Sigmoid colon (tissue), 7 donors: ENCODE measurements around the gene ETV3. TPM values are rescaled to one million over a fixed set of nuclear protein-coding genes. Genes with fewer than 3 reads are reported as not detected.

Experiments used
- DNase-seq: peaks from one replicate; pipeline ENCODE4 v3.0.0-alpha.2; 2019
- H3K27ac ChIP-seq, 4 donors: fragments of 200-600 bp; sonication (generic); one replicate each; pipeline ENCODE4 v1.5.1; 2016 to 2019; ENCODE audit warnings: mild to moderate bottlenecking in 1 of 4
- H3K27me3 ChIP-seq, 3 donors: fragments of 200-600 bp; sonication (generic); one replicate each; pipeline ENCODE4 v1.5.1; 2019; ENCODE audit warnings: mild to moderate bottlenecking in 1 of 3
- H3K36me3 ChIP-seq, 4 donors: fragments of 200-600 bp; sonication (generic); one replicate each; pipeline ENCODE4 v1.5.1; 2016 to 2019
- H3K4me1 ChIP-seq, 4 donors: fragments of 200-600 bp; sonication (generic); one replicate each; pipeline ENCODE4 v1.5.1; 2017 to 2019
- H3K4me3 ChIP-seq, 4 donors: fragments of 200-600 bp; sonication (generic); one replicate each; pipeline ENCODE4 v1.5.1; 2017 to 2019; ENCODE audit warnings: mild to moderate bottlenecking in 2 of 4, moderate library complexity in 1 of 4
- H3K9me3 ChIP-seq, 4 donors: fragments of 200-600 bp in 3 of 4; sonication (generic) in 3 of 4; one replicate each; pipeline versions ENCODE4 v1.5.1 to v1.6.1; 2013 to 2019
- CTCF ChIP-seq, 4 experiments: fragments of 450-650 bp in 3 of 4; fragments of 200-600 bp in 1 of 4; IDR thresholded peaks; one replicate each; pipeline ENCODE4 v1.5.1; 2016 to 2019; ENCODE audit warnings: antibody characterized with exemption in 4 of 4, mild to moderate bottlenecking in 3 of 4, moderate library complexity in 2 of 4
- EP300 ChIP-seq, 4 donors: sonication (generic); formaldehyde crosslinking; IDR thresholded peaks; one replicate each; pipeline ENCODE4 v1.6.1; 2017; ENCODE audit warnings: antibody characterized with exemption in 4 of 4
- POLR2A ChIP-seq, 2 donors: fragments of 450-650 bp; IDR thresholded peaks; one replicate each; pipeline ENCODE4 v1.6.1; 2016; ENCODE audit warnings: antibody characterized with exemption in 2 of 2, mild to moderate bottlenecking in 2 of 2, moderate library complexity in 2 of 2
- POLR2AphosphoS5 ChIP-seq, 4 donors: sonication (generic); formaldehyde crosslinking; IDR thresholded peaks; one replicate each; pipeline ENCODE4 v1.6.1; 2017; ENCODE audit warnings: antibody characterized with exemption in 4 of 4
- WGBS, 2 donors: extraction: QIAGEN DNeasy Blood & Tissue Kit; methylation state at CpG; one replicate each; pipeline ENCODE4 v1.1.7; 2013; 5-methylcytosine and 5-hydroxymethylcytosine counted together
- intact Hi-C: fragments of 100-400 bp; cut with DNase I; formaldehyde crosslinking; loops from one replicate; pipeline ENCODE4 v1.15.1; 2023
- polyA plus RNA-seq, 3 donors: library from polyadenylated mRNA; stranded (reverse); fragments of 200-250 nt; gene quantifications; one replicate each; pipeline ENCODE4 v1.2.3, GENCODE V29; 2013
- total RNA-seq, 4 donors: library from RNA; depleted of rRNA; stranded (reverse); fragments of >200 nt; gene quantifications; one replicate each; pipeline ENCODE4 v1.1.0, GENCODE V29; 2016
- donor health status: healthy with polysubstance abuse.
- donor health status: Bipolar disorder and iron deficiency.
- donor health status: healthy.

The ETV3 gene
- total and polyA plus RNA-seq, 7 donors: 6.6 to 20.2 (median 14.1) TPM

GRCh38 chr1:157077394-157077793 lies 60.8 kb downstream of the ETV3 start:
- Histone ChIP-seq H3K27me3 (no peaks in the 10 kb centered on the region), H3K4me3 (no peak overlapping the region), H3K4me1 (peaks cover 0 to 9% (median 7%) of the 10 kb centered on the region in 4 donors), H3K36me3 (no peaks in the 10 kb centered on the region), H3K9me3 (no peaks in the 10 kb centered on the region), H3K27ac (no peak overlapping the region)
- 98% methylated on average over 1 of the region's 1 CpG for WGBS, 2 donors
- DNase-seq: no peak
- TF ChIP-seq CTCF (IDR thresholded peaks at IDR 0.05): no peak
- no peak for TF ChIP-seq EP300 (IDR thresholded peaks at IDR 0.05)
- TF ChIP-seq POLR2A (IDR thresholded peaks at IDR 0.05): no peak
- no peak for TF ChIP-seq POLR2AphosphoS5 (IDR thresholded peaks at IDR 0.05)
- intact Hi-C loops: loop anchor here (10.0 kb wide), 1 partner anchor 73 kb away; no protein-coding TSS in a partner anchor

GRCh38 chr1:157073944-157074685 lies 64.1 kb downstream of the ETV3 start:
- no peak for TF ChIP-seq POLR2A (IDR thresholded peaks at IDR 0.05)
- TF ChIP-seq CTCF (IDR thresholded peaks at IDR 0.05): peak in 3 of 4 experiments; percentile 53 to 76 (median 67)
- peak in 2 of 4 donors; percentile 7 to 26 for TF ChIP-seq POLR2AphosphoS5 (IDR thresholded peaks at IDR 0.05)
- TF ChIP-seq EP300 (IDR thresholded peaks at IDR 0.05): no peak
- no peak overlapping the region for H3K27ac ChIP-seq
- 22 to 30% methylated on average over 34 to 35 of the region's 35 CpGs for WGBS, 2 donors
- peaks cover 0 to 9% (median 7%) of the 10 kb centered on the region in 4 donors for H3K4me1 ChIP-seq
- no peaks in the 10 kb centered on the region for H3K27me3 ChIP-seq
- peak; percentile 84 for DNase-seq
- H3K9me3 ChIP-seq: no peaks in the 10 kb centered on the region
- no peaks in the 10 kb centered on the region for H3K36me3 ChIP-seq
- intact Hi-C loops: loop anchor here (5.0 to 10.0 kb wide), 4 partner anchors 69 to 182 kb away; partner anchors contain the start of gene PEAR1
- peak overlapping the region in 3 of 4 donors; percentile 11 to 20 (median 20) for H3K4me3 ChIP-seq

Other genes with a start within 250 kb of the ETV3 start
- 1 to 10 TPM; 3.6 to 8.3 (median 5.6) TPM for gene PEAR1, start 244.7 kb downstream of the ETV3 start, total RNA-seq
- gene PEAR1, start 244.7 kb downstream of the ETV3 start, polyA plus RNA-seq: 1 to 10 TPM in 1 of 3 donors, under 1 TPM in 2; under 0.01 to 3.8 (median 0.69) TPM
- gene LRRC71, start 217.8 kb downstream of the ETV3 start, total RNA-seq: not detected
- under 1 TPM in 1 of 3 donors, not detected in 2; 0.07 TPM for gene LRRC71, start 217.8 kb downstream of the ETV3 start, polyA plus RNA-seq
- 10 to 100 TPM; 27.5 to 46.8 (median 33.6) TPM for gene ARHGEF11, start 92.7 kb downstream of the ETV3 start, total RNA-seq
- gene ARHGEF11, start 92.7 kb downstream of the ETV3 start, polyA plus RNA-seq: 10 to 100 TPM; 14.8 to 26.9 (median 16.8) TPM
- gene ETV3L, start 38.6 kb downstream of the ETV3 start, total RNA-seq: not detected
- gene ETV3L, start 38.6 kb downstream of the ETV3 start, polyA plus RNA-seq: under 1 TPM in 1 of 3 donors, not detected in 2; 0.03 TPM